OCI-LY1 (cell line): ENCODE results near the gene ZCCHC17.
"Not testable (repeated sequence)": the region's sequence is repeated elsewhere in the genome, so short reads cannot be mapped to it uniquely, and the experiment has no call there.

Source experiments
- H2AFZ ChIP-seq: fragments of 200-600 bp; sonication (generic), shearing (Covaris generic); 2 replicates; pipeline ENCODE4 v1.6.0; 2014; ENCODE audit warnings: antibody characterized with exemption, mild to moderate bottlenecking, low read length
- H3F3A ChIP-seq: fragments of 200-600 bp; sonication (generic), shearing (Covaris generic); 2 replicates; pipeline ENCODE4 v1.6.0; 2014; ENCODE audit warnings: mild to moderate bottlenecking, antibody characterized with exemption, low read length, moderate library complexity; ENCODE audit not compliant: insufficient read depth
- H3K27ac ChIP-seq: fragments of 200-600 bp; sonication (generic); 2 replicates; pipeline ENCODE4 v1.5.1; 2014; ENCODE audit warnings: low read length, mixed run types, mild to moderate bottlenecking, low read depth; ENCODE audit not compliant: poor library complexity, severe bottlenecking
- H3K27me3 ChIP-seq: fragments of 200-600 bp; sonication (generic); 2 replicates; pipeline ENCODE4 v1.6.0; 2014; ENCODE audit warnings: antibody characterized with exemption, mild to moderate bottlenecking, low read length, moderate library complexity; ENCODE audit not compliant: insufficient read depth
- H3K36me3 ChIP-seq: fragments of 200-600 bp; sonication (generic); 2 replicates; pipeline ENCODE4 v1.6.1; 2014; ENCODE audit warnings: mild to moderate bottlenecking, antibody characterized with exemption, low read length, moderate library complexity, mixed read lengths; ENCODE audit not compliant: insufficient read depth
- H3K4me1 ChIP-seq: fragments of 200-600 bp; sonication (generic); 2 replicates; pipeline ENCODE4 v1.5.1; 2014; ENCODE audit warnings: mild to moderate bottlenecking, low read length, moderate library complexity; ENCODE audit not compliant: insufficient read depth, severe bottlenecking
- H3K4me2 ChIP-seq: fragments of 200-600 bp; sonication (generic), shearing (Covaris generic); 2 replicates; pipeline ENCODE4 v1.6.1; 2014; ENCODE audit warnings: low read length
- H3K4me3 ChIP-seq: fragments of 200-600 bp; sonication (generic); 2 replicates; pipeline ENCODE4 v1.5.1; 2014; ENCODE audit warnings: low read length, low read depth, mild to moderate bottlenecking, mixed read lengths; ENCODE audit not compliant: poor library complexity, severe bottlenecking
- H3K79me2 ChIP-seq: fragments of 200-600 bp; shearing (Covaris generic); 2 replicates; pipeline ENCODE4 v1.6.1; 2016; ENCODE audit warnings: mixed run types, low read length, mixed read lengths; ENCODE audit not compliant: insufficient read depth
- H3K9ac ChIP-seq: fragments of 200-600 bp; sonication (generic), shearing (Covaris generic); 2 replicates; pipeline ENCODE4 v1.6.1; 2014; ENCODE audit warnings: mild to moderate bottlenecking, low read length, mixed read lengths
- H3K9me2 ChIP-seq: fragments of 200-600 bp; sonication (generic), shearing (Covaris generic); 2 replicates; pipeline ENCODE4 v1.6.1; 2014; ENCODE audit warnings: low read depth, mild to moderate bottlenecking, low read length, mixed read lengths
- H3K9me3 ChIP-seq: fragments of 200-600 bp; shearing (Covaris generic); 2 replicates; pipeline ENCODE4 v1.6.1; 2014; ENCODE audit warnings: low read length, mixed read lengths
- H4K20me1 ChIP-seq: fragments of 200-600 bp; sonication (generic), shearing (Covaris generic); 2 replicates; pipeline ENCODE4 v1.6.0; 2016; ENCODE audit warnings: mild to moderate bottlenecking, low read length; ENCODE audit not compliant: insufficient read depth
- EZH2 ChIP-seq: fragments of 200-600 bp; sonication (generic), shearing (Covaris generic); IDR thresholded peaks from 2 replicates; pipeline ENCODE4 v1.8.0; 2017; ENCODE audit warnings: borderline replicate concordance, mixed run types, mild to moderate bottlenecking, antibody characterized with exemption, low read length, moderate library complexity, mixed read lengths
- TF ChIP-seq, protein P1 (sequence below): fragments of 200-600 bp; sonication (generic), shearing (Covaris generic); IDR thresholded peaks from 2 replicates; pipeline ENCODE4 v1.5.1; 2017; ENCODE audit warnings: mild to moderate bottlenecking, antibody characterized with exemption, low read length, moderate library complexity, mixed read lengths

The ZCCHC17 gene

DNA sequence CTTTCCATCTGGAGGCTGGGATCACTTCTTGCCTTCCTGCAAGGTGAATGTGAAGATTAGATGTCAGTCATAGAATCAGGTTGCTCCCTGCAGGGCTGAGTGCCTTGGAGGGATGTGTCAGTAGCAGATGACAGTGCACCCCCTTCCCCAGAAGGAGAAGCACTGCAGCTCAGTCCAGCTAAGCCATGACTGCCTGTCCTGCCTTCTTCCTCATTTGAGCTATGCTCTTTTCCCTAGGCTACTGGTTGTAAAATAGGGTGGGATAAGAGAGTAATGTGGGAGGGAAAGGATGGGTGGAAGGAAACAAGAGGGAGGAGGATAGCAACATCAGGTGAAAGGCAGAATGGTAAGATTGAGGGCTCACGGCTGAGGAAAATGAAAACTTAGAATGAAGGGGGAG, 87.1 kb downstream of the ZCCHC17 start:
- Histone ChIP-seq H3K27me3 (no peaks in the 10 kb centered on the region), H3F3A (no peaks in the 10 kb centered on the region), H2AFZ (no peak overlapping the region), H3K9me2 (no peaks in the 10 kb centered on the region), H3K79me2 (no peaks in the 10 kb centered on the region), H3K4me1 (no peaks in the 10 kb centered on the region), H3K36me3 (no peaks in the 10 kb centered on the region), H4K20me1 (no peaks in the 10 kb centered on the region), H3K4me2 (no peak overlapping the region), H3K9me3 (no peaks in the 10 kb centered on the region), H3K4me3 (no peak overlapping the region), H3K27ac (no peak overlapping the region), H3K9ac (no peak overlapping the region)
- TF ChIP-seq, protein P1, sequence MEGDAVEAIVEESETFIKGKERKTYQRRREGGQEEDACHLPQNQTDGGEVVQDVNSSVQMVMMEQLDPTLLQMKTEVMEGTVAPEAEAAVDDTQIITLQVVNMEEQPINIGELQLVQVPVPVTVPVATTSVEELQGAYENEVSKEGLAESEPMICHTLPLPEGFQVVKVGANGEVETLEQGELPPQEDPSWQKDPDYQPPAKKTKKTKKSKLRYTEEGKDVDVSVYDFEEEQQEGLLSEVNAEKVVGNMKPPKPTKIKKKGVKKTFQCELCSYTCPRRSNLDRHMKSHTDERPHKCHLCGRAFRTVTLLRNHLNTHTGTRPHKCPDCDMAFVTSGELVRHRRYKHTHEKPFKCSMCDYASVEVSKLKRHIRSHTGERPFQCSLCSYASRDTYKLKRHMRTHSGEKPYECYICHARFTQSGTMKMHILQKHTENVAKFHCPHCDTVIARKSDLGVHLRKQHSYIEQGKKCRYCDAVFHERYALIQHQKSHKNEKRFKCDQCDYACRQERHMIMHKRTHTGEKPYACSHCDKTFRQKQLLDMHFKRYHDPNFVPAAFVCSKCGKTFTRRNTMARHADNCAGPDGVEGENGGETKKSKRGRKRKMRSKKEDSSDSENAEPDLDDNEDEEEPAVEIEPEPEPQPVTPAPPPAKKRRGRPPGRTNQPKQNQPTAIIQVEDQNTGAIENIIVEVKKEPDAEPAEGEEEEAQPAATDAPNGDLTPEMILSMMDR, result no peak
- no peak for TF ChIP-seq EZH2

DNA sequence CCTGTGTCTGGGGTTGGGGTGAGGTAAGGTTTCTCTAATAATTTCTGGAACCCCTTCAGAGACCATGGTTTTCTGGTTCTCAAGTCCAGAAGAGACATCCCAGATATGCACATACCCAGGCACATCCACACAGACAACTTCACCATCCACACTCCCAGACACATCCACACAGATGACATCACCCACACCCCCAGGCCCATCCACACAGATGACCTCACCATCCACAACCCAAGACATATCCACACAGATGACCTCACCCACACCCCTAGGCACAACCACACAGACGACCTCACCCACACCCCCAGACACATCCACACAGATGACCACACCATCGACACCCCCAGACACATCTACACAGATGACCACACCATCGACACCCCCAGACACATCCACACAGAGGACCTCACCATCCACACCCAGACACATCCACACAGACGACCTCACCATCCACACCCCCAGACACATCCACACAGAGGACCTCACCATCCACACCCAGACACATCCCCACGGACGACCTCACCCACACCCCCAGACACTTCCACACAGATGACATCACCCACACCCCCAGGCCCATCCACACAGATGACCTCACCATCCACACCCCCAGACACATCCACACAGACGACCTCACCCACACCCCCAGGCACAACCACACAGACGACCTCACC, 89.9 kb downstream of the ZCCHC17 start:
- H2AFZ ChIP-seq, H3K27ac ChIP-seq, H3K9ac ChIP-seq, H4K20me1 ChIP-seq, H3K4me3 ChIP-seq, H3K79me2 ChIP-seq, H3K36me3 ChIP-seq, H3K9me3 ChIP-seq, H3K4me2 ChIP-seq, H3K9me2 ChIP-seq, H3F3A ChIP-seq, H3K27me3 ChIP-seq, H3K4me1 ChIP-seq: not testable (repeated sequence)

DNA sequence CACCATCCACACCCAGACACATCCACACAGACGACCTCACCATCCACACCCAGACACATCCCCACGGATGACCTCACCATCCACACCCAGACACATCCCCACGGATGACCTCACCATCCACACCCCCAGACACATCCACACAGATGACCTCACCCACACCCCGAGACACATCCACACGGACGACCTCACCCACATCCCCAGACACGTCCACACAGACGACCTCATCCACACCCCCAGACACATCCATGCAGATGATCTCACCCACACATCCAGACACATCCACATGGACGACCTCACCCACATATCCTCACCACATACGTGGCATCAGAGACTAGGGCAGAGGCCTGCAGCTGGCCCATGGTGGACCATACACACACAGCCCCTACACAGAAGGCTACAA, 90.8 kb downstream of the ZCCHC17 start:
- Histone ChIP-seq H3K4me1 (no peaks in the 10 kb centered on the region), H3K9me3 (no peaks in the 10 kb centered on the region), H3K79me2 (no peaks in the 10 kb centered on the region), H2AFZ (no peak overlapping the region), H3K4me3 (no peak overlapping the region), H3F3A (no peaks in the 10 kb centered on the region), H3K9me2 (no peaks in the 10 kb centered on the region), H4K20me1 (no peaks in the 10 kb centered on the region), H3K4me2 (no peak overlapping the region), H3K36me3 (no peaks in the 10 kb centered on the region), H3K27me3 (no peaks in the 10 kb centered on the region), H3K9ac (no peak overlapping the region), H3K27ac (no peak overlapping the region)
- TF ChIP-seq EZH2, result no peak
- TF ChIP-seq, protein P1, result no peak

DNA sequence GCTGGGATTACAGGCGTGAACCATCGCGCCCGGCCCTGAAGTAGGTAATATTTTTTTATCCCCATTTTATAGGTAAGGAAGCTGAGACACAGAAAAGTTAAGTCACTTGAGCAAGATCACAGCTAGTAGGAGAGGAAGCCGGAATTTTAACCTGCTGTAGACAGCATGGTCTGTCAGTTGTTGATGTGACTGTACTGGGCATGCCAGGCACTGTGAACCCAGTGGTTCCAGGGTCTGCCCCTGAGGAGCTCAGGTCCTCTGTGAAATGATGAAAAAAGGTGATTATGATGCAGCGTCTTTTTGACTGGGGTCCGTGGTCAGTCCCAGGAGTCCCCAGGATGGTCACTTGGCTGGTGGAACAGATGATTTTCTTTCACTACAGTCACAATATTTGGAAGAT, 92.8 kb downstream of the ZCCHC17 start:
- no peaks in the 10 kb centered on the region for H3K9me2 ChIP-seq
- H3K36me3 ChIP-seq, result no peaks in the 10 kb centered on the region
- H3K4me2 ChIP-seq, result no peak overlapping the region
- TF ChIP-seq, protein P1, result no peak
- no peak for TF ChIP-seq EZH2
- no peaks in the 10 kb centered on the region for H3K79me2 ChIP-seq
- H3K9me3 ChIP-seq, result no peaks in the 10 kb centered on the region
- no peak overlapping the region for H3K9ac ChIP-seq
- H3K27ac ChIP-seq, result no peak overlapping the region
- H4K20me1 ChIP-seq, result no peaks in the 10 kb centered on the region
- no peak overlapping the region for H3K4me3 ChIP-seq
- no peak overlapping the region for H2AFZ ChIP-seq
- no peaks in the 10 kb centered on the region for H3F3A ChIP-seq
- peaks cover 5% of the 10 kb centered on the region for H3K4me1 ChIP-seq
- no peaks in the 10 kb centered on the region for H3K27me3 ChIP-seq
